Epithelial cell of esophagus (primary cell): Measurements from ENCODE around the gene NMUR1.

Source experiments
- DNase-seq: peaks from one replicate; pipeline ENCODE4 v3.0.0; 2010; ENCODE audit warnings: low read depth
- H3K4me3 ChIP-seq: 2 replicates; pipeline ENCODE4 v1.5.1; 2011; ENCODE audit warnings: mild to moderate bottlenecking, low read length, control low read depth
- CTCF ChIP-seq: IDR thresholded peaks from 2 replicates; pipeline ENCODE4 v1.5.1; 2011; ENCODE audit warnings: low read depth, mild to moderate bottlenecking, low read length, control low read depth, inconsistent platforms; ENCODE audit not compliant: insufficient read depth; ENCODE audit errors: missing control alignments

Gene NMUR1

GRCh38 chr2:231514951-231515297 lies 15.3 kb downstream of the NMUR1 start:
- H3K4me3 ChIP-seq = peak overlapping the region; percentile 70
- DNase-seq = no peak
- no peak for TF ChIP-seq CTCF

GRCh38 chr2:231514225-231514950 lies 15.9 kb downstream of the NMUR1 start:
- peak overlapping the region; percentile 78 for H3K4me3 ChIP-seq
- TF ChIP-seq CTCF = no peak
- DNase-seq = peak; percentile 99

GRCh38 chr2:231513746-231514224 lies 16.5 kb downstream of the NMUR1 start:
- H3K4me3 ChIP-seq = peak overlapping the region; percentile 78
- no peak for DNase-seq
- no peak for TF ChIP-seq CTCF

GRCh38 chr2:231512222-231512621 lies 18.0 kb downstream of the NMUR1 start:
- DNase-seq = peak; percentile 36
- H3K4me3 ChIP-seq = no peak overlapping the region
- no peak for TF ChIP-seq CTCF

GRCh38 chr2:231503766-231504165 lies 26.5 kb downstream of the NMUR1 start:
- DNase-seq = no peak
- H3K4me3 ChIP-seq = no peak overlapping the region
- no peak for TF ChIP-seq CTCF

GRCh38 chr2:231502596-231502995 lies 27.6 kb downstream of the NMUR1 start:
- no peak for DNase-seq
- no peak overlapping the region for H3K4me3 ChIP-seq
- TF ChIP-seq CTCF = no peak

GRCh38 chr2:231497651-231498050 lies 32.6 kb downstream of the NMUR1 start:
- no peak for TF ChIP-seq CTCF
- no peak overlapping the region for H3K4me3 ChIP-seq
- DNase-seq = no peak
